Measurements from ENCODE around the gene STARD10. TPM values are rescaled to one million over a fixed set of nuclear protein-coding genes. Genes with fewer than 3 reads are reported as not detected.
"Not testable (repeated sequence)": the region's sequence is repeated elsewhere in the genome, so short reads cannot be mapped to it uniquely, and the experiment has no call there.

The STARD10 gene
- polyA plus RNA-seq, 3 donors = 49.3 to 142 (median 53.8) TPM

DNA sequence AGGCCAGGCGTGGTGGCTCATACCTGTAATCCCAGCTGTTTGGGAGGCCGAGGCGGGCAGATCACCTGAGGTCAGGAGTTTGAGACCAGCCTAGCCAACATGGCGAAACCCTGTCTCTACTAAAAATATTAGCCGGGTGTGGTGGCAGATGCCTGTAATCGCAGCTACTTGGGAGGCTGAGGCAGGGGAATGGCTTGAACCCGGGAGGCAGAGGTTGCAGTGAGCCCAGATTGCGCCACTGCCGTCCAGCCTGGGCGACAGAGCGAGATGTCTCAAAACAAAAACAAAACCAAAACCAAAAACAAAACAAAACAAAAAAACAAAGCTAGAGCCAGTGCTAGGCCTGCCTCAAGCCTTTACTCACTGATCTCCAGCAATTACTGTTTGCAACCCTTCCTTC lies 33.8 kb upstream of the STARD10 start:
- WGBS, 3 donors = 68 to 86% (median 69%) methylated on average over 11 of the region's 11 CpGs
- not testable (repeated sequence) for H3K27ac ChIP-seq (ENCODE audit: low read depth, low read length)

DNA sequence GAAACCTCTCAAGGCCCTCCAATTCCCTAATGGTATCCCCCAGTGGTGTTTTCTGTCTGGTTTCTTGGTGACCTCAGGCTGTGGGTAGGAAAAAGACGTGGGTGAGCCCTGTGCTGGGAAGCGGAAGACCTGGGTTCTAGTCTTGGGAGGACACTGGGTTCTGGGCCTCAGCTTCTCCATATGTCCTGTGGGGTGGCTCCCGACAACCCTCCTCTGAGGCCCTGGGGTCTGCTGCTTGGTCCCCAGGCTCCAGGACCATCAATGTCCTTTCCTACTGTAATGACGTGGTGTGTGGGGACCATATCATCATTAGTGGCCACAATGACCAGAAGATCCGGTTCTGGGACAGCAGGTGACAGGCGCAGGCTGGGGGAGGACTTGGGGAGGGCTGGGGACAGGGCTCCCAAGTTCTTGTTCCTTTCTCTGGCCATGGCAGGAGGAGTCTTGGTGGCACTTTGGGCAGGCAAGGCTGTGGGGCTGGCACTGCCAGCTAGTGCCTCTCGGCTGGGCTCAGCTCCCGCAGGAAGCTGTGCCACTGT lies 33.2 kb upstream of the STARD10 start:
- WGBS, 3 donors = 90 to 92% (median 92%) methylated on average over 8 of the region's 8 CpGs
- no peak overlapping the region for H3K27ac ChIP-seq (ENCODE audit: low read depth, low read length)

DNA sequence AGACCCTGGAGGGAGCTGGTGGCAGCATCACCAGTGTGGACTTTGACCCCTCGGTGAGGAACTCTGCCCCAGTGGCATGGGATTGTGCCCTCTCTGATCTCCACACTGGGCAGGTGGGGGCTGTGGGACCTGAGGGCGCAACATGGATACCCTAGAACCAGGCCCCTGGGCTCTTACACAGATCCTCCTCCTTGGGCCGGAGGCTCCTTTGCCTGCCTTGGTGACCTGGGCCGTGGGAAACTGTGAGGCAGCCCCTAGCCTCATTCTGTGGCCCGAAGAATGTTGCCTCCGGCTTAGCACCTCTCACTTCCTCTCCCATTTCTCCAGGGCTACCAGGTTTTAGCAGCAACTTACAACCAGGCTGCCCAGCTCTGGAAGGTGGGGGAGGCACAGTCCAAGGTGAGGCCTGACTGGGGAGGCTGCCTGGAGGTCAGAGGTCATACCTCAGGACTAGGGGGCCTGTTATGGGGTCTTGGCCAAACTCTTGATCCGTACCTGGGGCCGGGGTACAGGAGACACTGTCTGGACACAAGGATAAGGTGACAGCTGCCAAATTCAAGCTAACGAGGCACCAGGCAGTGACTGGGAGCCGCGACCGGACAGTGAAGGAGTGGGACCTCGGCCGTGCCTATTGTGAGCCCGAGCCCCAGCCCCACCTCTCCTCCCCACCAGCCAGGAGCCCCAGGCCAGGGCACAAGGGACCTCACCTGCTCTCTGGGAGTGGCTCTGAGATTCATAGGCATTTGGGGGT lies 32.5 kb upstream of the STARD10 start:
- H3K27ac ChIP-seq (ENCODE audit: low read depth, low read length) = no peak overlapping the region
- WGBS, 3 donors = 90 to 92% (median 90%) methylated on average over 15 of the region's 15 CpGs

DNA sequence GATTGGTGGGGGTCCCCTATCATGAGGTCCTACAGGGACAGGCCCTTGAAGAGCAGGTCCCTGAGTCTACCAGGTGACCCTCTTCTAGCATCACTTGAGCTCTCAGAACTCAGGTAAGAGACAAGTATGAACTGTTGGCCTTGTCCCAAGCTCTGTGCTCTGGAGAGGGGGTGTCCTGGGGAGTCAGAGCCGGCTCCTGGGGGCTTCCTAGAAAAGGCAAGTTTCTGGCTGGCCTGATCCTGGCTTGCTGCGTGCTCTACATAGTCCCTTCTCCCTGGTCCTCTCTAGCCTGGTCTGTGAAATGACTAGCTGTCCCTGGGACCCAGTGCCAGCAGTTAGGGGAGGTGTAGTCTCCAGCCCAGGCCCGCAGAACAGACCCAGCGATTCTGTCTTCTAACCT lies 31.8 kb upstream of the STARD10 start:
- no peak overlapping the region for H3K27ac ChIP-seq (ENCODE audit: low read depth, low read length)
- 68 to 77% (median 74%) methylated on average over 4 of the region's 4 CpGs for WGBS, 3 donors

DNA sequence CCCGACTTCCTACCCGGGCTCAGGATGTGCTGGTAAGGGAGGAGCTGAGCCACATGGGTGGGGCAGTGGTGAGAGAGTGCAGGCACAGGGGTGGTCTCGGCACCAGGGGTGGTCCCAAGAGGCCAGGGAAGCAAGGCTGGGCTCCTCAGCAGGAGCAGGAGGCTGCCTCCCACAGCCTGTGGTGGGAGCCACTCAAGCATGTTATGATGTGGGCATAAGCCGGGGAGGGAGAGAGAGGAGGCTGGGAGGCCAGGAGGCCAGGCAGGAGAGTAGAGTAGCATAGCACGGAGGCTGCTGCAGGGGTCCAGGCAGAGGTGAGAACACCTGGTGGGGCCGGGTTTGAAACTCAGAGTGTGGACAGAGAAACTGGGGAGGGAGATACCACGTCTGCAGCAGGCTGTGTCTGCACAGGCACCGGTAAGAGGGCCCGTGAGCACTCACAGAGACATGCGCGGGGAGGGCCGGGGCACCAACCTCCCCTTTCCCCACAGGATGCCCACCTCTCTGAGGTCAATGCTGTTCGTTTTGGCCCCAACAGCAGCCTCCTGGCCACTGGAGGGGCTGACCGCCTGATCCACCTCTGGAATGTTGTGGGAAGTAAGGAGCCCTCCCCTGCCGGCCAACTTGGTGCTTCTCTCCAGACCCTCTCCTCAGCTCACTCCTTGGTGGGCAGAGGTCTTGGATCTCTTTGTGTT lies 31.1 kb upstream of the STARD10 start:
- WGBS, 3 donors = 78 to 84% (median 82%) methylated on average over 15 of the region's 15 CpGs
- H3K27ac ChIP-seq (ENCODE audit: low read depth, low read length) = no peak overlapping the region

DNA sequence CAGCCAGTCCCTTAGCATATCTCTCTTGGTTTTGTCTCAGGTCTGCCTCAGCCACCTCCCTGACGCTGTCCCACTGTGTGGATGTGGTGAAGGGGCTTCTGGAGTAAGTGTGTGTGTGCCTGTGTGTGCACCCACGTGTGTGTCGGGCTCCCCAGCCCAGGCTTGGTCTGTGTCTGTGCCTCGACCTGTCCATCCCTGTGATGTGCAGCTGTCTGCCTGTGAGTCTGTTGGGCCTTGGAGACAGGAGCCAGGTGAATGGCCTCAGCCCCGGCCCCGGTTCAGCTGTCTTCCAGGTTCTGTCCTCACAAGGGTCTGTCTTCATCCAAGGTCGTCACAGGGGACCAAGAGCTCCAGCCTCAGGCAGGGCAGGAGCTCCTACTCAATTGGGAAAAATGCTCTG lies 30.2 kb upstream of the STARD10 start:
- no peak overlapping the region for H3K27ac ChIP-seq (ENCODE audit: low read depth, low read length)
- WGBS, 3 donors = 82 to 91% (median 87%) methylated on average over 7 of the region's 7 CpGs

DNA sequence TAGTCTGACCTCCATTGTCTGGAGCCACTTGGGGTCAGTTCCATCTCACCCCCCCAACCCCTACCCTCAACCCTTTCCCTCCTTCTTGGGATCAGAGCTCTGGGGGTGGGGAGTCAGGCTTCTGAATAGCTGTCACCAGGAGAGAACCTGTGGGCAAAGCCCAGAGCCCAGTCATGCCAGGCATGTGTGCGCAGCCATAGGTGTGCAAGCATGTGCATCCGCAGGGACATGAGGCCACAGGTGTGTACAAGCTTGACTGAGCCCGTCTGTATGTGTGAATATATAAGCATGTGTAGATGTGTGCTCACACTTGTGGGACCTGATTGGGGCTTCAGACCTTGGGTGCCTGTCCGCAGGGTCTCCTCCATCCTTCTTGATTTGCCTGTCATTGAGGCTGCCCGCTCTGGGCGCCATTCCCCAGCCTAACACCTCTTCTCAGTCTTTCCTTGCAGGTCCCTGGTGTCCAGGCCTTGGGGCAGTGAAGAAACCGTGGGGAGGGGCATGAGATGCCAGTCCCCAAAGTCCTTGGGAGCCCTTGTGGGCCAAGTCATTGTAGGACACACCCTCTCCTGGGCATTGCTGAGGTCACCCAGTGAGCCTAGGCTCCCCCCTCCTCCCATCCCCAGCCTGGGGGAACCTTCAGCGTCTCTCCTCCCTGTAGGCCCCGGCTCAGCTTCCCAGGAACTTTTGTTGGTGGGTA lies 29.4 kb upstream of the STARD10 start:
- 95 to 96% (median 96%) methylated on average over 9 of the region's 9 CpGs for WGBS, 3 donors
- H3K27ac ChIP-seq (ENCODE audit: low read depth, low read length) = no peak overlapping the region

DNA sequence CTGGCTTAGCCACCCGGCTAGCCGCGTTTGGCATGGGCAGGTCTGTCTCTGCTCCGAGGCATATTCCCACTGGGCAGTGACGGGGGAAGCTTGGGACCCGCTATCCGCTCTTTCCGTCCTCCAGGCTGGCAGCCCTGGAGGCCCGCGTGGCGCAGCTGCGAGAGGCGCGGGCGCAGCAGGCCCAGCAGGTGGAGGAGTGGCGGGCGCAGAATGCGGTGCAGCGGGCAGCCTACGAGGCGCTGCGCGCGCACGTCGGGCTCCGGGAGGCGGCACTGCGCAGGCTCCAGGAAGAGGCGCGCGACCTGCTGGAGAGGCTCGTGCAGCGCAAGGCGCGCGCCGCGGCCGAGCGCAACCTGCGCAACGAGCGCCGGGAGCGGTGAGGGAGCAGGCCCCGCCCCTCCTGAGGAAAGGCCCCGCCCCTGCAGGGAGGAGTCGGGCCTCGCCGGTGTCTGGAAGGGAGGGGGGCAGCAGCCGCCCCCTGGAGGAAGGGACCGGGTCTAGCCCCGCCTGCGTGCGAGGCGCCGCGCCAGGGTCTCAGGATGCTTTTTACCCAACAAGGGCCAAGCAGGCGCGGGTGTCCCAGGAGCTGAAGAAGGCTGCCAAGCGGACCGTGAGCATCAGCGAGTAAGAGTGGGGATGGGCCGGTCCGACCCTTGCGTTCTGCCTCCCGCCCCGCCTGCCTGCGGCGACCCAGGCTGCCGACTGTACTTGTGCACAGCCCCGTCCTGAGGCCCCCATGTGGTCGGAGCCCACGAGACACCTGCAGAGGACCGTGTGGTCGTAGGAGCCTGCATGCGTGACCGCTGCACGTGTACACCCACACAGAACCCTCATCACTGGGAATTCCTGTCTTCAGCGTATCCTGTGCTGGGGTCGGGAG lies 28.3 kb upstream of the STARD10 start:
- WGBS, 3 donors = 10 to 32% (median 28%) methylated on average over 72 to 82 of the region's 82 CpGs
- no peak overlapping the region for H3K27ac ChIP-seq (ENCODE audit: low read depth, low read length)

DNA sequence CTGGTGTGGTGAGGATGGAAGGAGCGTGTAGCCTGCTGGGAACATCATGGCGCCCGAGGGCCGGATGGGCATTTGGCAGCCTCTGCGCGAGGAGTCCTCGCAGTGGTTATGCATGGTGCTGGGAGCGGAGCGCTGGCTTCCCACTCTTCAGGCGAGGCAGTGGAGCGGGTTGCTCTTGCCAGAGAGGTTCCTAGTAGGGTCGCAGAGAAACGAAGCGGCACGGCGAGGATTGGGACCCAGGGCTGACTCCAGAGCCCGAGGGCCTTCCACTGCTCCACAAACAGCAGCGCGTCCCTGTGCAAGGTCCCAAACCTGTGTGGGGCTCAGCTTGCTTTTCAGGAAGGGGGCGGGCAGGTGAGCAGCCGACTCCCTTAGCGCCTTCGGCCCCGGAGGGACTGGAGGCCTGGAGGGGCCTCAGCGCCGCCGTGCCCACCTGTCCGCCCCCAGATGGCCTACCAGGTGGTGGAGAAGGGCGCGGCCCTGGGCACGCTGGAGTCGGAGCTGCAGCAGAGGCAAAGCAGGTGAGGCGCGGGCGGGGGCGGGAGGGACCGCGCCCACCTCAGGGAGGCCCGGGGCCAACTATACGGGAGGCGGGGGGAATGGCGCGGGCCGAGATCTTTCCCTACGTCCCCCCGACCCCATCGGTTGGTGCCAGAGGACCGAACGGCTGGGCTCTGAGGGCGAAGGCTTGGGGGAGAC lies 27.5 kb upstream of the STARD10 start:
- WGBS, 3 donors = 42 to 66% (median 56%) methylated on average over 44 to 50 of the region's 50 CpGs

DNA sequence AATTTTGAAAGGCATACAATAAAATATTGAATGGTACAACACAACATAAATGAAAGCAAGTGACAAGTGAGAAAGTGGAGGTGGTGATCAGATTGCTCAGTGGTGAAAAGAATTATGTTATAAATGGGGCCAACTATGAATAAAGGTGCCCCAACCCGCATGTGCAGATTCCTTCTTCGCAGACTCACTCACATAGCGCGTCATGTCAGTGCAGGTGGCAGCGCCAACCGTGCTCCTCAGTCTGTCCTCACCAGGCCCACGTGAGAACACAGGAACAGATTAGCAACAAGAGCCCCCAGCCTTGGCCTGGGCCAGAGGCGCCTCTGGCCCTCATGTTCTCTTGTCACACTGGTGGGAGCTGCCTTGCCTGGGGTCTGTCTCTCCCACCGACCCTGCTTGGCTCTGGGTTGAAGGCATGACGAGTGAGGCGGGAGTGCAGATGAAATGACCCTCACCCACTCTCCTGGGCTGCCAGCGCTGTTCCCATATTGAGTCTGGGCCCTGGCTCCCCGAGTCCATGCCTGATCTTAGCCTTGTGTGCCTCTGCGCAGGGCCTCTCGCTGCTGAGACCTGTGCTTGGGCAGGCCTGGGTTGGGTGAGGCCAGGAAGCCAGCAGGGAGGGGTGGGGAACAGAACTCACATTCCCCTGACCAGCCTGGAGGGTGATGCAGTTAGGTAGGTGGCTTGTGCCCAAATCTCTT lies 26.7 kb upstream of the STARD10 start:
- 94 to 99% (median 96%) methylated on average over 15 of the region's 15 CpGs for WGBS, 3 donors
- no peak overlapping the region for H3K27ac ChIP-seq (ENCODE audit: low read depth, low read length)

More for the DNA sequence above, 27.5 kb upstream of the STARD10 start:
- no peak overlapping the region for H3K27ac ChIP-seq (ENCODE audit: low read depth, low read length)

DNA sequence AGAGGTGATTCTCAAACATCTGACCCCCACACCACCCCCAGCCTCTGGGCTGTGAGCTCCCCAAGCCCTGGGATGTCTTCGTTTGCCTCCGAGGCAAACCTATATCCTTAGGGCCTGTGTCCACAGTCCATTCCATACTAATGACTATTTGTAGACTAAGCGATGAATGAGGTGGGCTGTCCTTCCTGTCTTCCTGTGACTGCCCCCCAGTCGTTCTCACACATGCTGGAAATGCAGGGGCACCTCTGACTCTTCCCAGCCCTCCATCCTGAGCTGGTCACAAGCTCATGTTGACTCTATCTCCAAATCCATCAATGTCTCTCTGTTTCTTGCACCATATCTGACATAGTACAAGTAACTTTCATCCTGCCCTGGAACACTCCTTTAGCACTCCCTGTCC lies 25.1 kb upstream of the STARD10 start:
- WGBS, 3 donors = 84 to 89% (median 87%) methylated on average over 4 of the region's 4 CpGs
- H3K27ac ChIP-seq (ENCODE audit: low read depth, low read length) = no peak overlapping the region

DNA sequence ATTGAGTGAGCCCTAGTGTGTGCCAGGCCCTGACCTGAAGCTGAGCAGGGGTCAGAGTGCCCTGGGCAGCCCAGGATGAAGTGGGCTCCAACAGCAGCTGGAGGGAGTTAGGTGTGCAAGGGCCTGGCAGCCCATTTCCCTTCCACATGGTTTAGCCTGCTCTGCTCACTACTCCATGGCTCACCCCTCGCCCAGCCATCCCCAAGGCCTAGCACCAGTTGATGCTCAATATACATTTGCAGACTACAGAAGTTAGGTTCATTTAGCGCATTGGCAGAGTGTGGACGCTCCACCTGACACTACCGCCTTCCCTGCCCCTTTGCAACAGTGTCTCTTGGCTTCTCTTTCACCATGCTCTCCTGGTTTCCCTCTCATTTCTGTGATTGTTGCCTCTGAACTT lies 24.1 kb upstream of the STARD10 start:
- no peak overlapping the region for H3K27ac ChIP-seq (ENCODE audit: low read depth, low read length)
- WGBS, 3 donors = 86 to 97% (median 89%) methylated on average over 4 of the region's 4 CpGs

DNA sequence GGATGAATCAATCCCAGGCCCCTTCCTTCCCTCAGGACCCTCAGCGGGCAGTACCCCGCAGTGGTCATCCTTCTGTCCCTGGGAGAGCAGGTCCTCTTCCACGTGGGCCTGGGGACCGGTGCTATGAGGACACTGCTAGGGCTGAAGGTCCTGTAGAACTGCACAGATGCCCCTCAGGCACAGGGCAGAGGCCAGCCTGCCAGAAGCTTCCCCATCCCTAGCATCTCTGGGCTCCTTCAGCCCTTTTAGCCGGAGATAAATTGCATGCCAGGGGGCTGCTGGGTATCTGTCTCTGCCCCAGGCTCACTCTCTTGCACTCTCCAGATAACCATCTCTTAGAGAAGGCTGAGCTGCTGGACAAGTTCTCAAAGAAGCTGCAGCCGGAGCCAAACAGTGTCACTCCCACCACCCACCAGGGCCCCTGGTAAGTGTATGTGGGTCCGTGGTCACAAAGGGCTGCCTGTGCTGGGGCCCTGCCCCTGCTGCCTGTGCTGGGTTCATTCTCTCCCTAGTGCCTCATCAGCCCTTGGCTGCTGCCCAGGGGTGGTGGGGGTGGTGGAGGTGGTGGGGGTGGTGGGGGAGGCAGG lies 22.6 kb upstream of the STARD10 start:
- H3K27ac ChIP-seq (ENCODE audit: low read depth, low read length) = peak overlapping the region; percentile 10
- 52 to 79% (median 71%) methylated on average over 7 of the region's 7 CpGs for WGBS, 3 donors

DNA sequence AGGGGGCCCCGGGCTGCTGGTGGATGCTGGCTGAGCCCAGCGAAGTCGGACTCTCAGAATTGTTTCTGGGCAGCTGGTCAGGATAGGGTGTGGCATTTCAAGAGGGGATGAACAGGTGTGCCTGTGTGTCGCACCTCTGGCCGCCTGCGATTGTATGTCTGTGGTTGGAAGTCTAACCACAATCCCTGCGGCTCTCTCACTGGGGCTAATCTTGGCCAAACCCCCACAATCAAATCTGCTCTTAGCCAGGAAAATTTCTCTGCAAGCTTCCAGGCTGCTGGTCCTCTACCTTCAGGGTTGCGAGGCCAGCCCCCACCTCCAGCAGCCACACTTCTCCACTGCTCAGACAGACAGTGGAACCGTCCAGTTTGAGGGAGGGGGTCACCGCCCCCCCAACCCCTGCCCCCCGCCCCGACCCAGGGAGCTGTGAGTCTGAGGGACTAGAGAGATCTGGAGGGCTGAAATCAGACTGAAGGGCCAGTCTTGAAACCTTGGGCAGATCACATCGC lies 21.3 kb upstream of the STARD10 start:
- 18 to 22% (median 18%) methylated on average over 13 of the region's 13 CpGs for WGBS, 3 donors
- peak overlapping the region; percentile 85 for H3K27ac ChIP-seq (ENCODE audit: low read depth, low read length)

DNA sequence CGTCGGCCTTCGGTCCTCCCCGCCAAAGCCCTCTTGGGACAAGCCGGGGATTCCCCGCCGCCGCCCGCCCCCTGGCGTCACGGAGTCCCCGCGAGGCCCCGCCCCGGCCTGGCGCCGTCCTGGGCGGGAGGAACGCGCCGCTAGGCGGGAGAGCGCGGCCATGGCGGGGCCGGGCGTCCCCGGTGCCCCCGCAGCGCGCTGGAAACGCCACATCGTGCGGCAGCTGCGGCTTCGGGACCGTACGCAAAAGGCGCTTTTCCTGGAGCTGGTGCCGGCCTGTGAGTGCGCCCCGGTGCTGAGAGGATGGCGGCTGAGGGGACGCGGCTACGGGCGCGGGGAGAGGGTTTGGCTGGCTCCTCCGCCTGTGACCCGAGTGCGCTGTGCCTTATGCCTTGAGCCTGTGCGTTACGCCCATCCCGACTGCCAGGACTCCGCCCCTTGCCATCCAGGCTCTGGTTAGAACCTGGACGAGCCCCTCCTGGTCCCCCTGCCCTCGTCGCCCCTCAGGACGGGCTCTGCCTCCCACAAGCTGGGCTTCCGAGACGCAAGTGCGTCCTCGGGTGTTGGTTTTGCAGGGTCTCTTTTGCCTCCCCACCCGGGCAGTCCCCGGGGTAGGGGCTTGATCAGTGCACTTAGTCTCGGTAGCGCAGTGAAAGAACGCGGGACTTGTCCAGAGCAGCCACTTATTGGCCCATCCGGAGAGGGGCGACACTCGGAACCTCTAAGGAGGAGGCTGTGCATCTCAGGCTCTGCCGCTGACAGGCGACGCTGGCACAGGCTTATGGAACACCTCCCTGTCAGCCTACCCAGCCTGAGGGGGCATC lies 20.7 kb upstream of the STARD10 start, which contains the start of gene ATG16L2:
TSS of gene ATG16L2 (plus strand) at position 126 of the 824 bp plus-strand sequence. CDS start at position 161, 35 bp downstream.
- peak within 1 kb of the TSS; percentile 85 for H3K27ac ChIP-seq (ENCODE audit: low read depth, low read length)
- WGBS, 3 donors = 0 to 1% (median 0%) methylated on average over 70 to 75 of the region's 75 CpGs
